GM18526 (cell line): ENCODE data around the gene PPP1R16B.

Source experiments
- POLR2A ChIP-seq: IDR thresholded peaks from 3 replicates; pipeline ENCODE4 v1.6.1; 2011; ENCODE audit not compliant: insufficient read length; ENCODE audit errors: extremely low read depth

The PPP1R16B gene

GRCh38 chr20:38833154-38833856 is 27.8 kb downstream of the PPP1R16B start:
- TF ChIP-seq POLR2A = no peak

GRCh38 chr20:38833857-38834164 is 28.3 kb downstream of the PPP1R16B start:
- TF ChIP-seq POLR2A = no peak

- TF ChIP-seq POLR2A = no peak
Measured at GRCh38 chr20:38834868-38835267, 29.4 kb downstream of the PPP1R16B start.

GRCh38 chr20:38835792-38836191 is 30.3 kb downstream of the PPP1R16B start:
- TF ChIP-seq POLR2A = no peak

GRCh38 chr20:38836991-38837390 is 31.5 kb downstream of the PPP1R16B start:
- TF ChIP-seq POLR2A = no peak

GRCh38 chr20:38838326-38838725 is 32.8 kb downstream of the PPP1R16B start:
- TF ChIP-seq POLR2A = no peak

GRCh38 chr20:38839563-38839962 is 34.1 kb downstream of the PPP1R16B start:
- no peak for TF ChIP-seq POLR2A

- no peak for TF ChIP-seq POLR2A
Measured at GRCh38 chr20:38840053-38840893, 34.8 kb downstream of the PPP1R16B start.

- no peak for TF ChIP-seq POLR2A
Measured at GRCh38 chr20:38840894-38841470, 35.5 kb downstream of the PPP1R16B start.

- no peak for TF ChIP-seq POLR2A
Measured at GRCh38 chr20:38841570-38841969, 36.1 kb downstream of the PPP1R16B start.

GRCh38 chr20:38842026-38842425 is 36.5 kb downstream of the PPP1R16B start:
- no peak for TF ChIP-seq POLR2A

- TF ChIP-seq POLR2A = no peak
Measured at GRCh38 chr20:38842558-38842981, 37.1 kb downstream of the PPP1R16B start.

- no peak for TF ChIP-seq POLR2A
Measured at GRCh38 chr20:38843346-38843745, 37.8 kb downstream of the PPP1R16B start.

- no peak for TF ChIP-seq POLR2A
Measured at GRCh38 chr20:38844963-38845362, 39.5 kb downstream of the PPP1R16B start.

- no peak for TF ChIP-seq POLR2A
Measured at GRCh38 chr20:38847840-38848239, 42.3 kb downstream of the PPP1R16B start.

GRCh38 chr20:38853759-38854158 is 48.3 kb downstream of the PPP1R16B start:
- no peak for TF ChIP-seq POLR2A
